ENCODE data around the gene RREB1.

RREB1 gene

GRCh38 chr6:7240351-7240750 lies 132.6 kb downstream of the RREB1 start:
- 90 to 95% methylated on average over 9 of the region's 9 CpGs for WGBS, 2 experiments
- Histone ChIP-seq H3K27me3 (ENCODE audit: control insufficient read depth, insufficient read depth, low read length, poor library complexity, severe bottlenecking) (no peaks in the 10 kb centered on the region), H3K4me1 (ENCODE audit: control insufficient read depth, insufficient read depth, low read length) (peaks cover 22% of the 10 kb centered on the region), H3K9me3 (ENCODE audit: control insufficient read depth, low read length) (no peaks in the 10 kb centered on the region), H3K36me3 (ENCODE audit: control insufficient read depth, insufficient read depth, low read length) (no peaks in the 10 kb centered on the region), H3K27ac (ENCODE audit: insufficient read depth, low read depth, low read length, poor library complexity, severe bottlenecking) (no peak overlapping the region), H3K4me3 (ENCODE audit: insufficient read depth, low read depth, low read length) (no peak overlapping the region)

- WGBS, 2 experiments, result 94% methylated on average over 10 of the region's 10 CpGs
- Histone ChIP-seq H3K27ac (ENCODE audit: insufficient read depth, low read depth, low read length, poor library complexity, severe bottlenecking) (no peak overlapping the region), H3K4me1 (ENCODE audit: control insufficient read depth, insufficient read depth, low read length) (peaks cover 22% of the 10 kb centered on the region), H3K4me3 (ENCODE audit: insufficient read depth, low read depth, low read length) (no peak overlapping the region), H3K36me3 (ENCODE audit: control insufficient read depth, insufficient read depth, low read length) (no peaks in the 10 kb centered on the region), H3K27me3 (ENCODE audit: control insufficient read depth, insufficient read depth, low read length, poor library complexity, severe bottlenecking) (no peaks in the 10 kb centered on the region), H3K9me3 (ENCODE audit: control insufficient read depth, low read length) (no peaks in the 10 kb centered on the region)
These were observed 133.4 kb downstream of the RREB1 start for GRCh38 chr6:7241160-7241559.

GRCh38 chr6:7241709-7242645 lies 134.2 kb downstream of the RREB1 start:
- 76 to 81% methylated on average over 12 to 13 of the region's 13 CpGs for WGBS, 2 experiments
- peak overlapping the region; percentile 54 for H3K27ac ChIP-seq (ENCODE audit: insufficient read depth, low read depth, low read length, poor library complexity, severe bottlenecking)
- no peak overlapping the region for H3K4me3 ChIP-seq (ENCODE audit: insufficient read depth, low read depth, low read length)

GRCh38 chr6:7242835-7243178 lies 135.0 kb downstream of the RREB1 start:
- 84 to 89% methylated on average over 4 of the region's 4 CpGs for WGBS, 2 experiments
- H3K9me3 ChIP-seq (ENCODE audit: control insufficient read depth, low read length), result no peaks in the 10 kb centered on the region
- no peaks in the 10 kb centered on the region for H3K27me3 ChIP-seq (ENCODE audit: control insufficient read depth, insufficient read depth, low read length, poor library complexity, severe bottlenecking)
- H3K4me3 ChIP-seq (ENCODE audit: insufficient read depth, low read depth, low read length), result no peak overlapping the region
- peaks cover 22% of the 10 kb centered on the region for H3K4me1 ChIP-seq (ENCODE audit: control insufficient read depth, insufficient read depth, low read length)
- no peaks in the 10 kb centered on the region for H3K36me3 ChIP-seq (ENCODE audit: control insufficient read depth, insufficient read depth, low read length)
- peak overlapping the region; percentile 62 for H3K27ac ChIP-seq (ENCODE audit: insufficient read depth, low read depth, low read length, poor library complexity, severe bottlenecking)

More at GRCh38 chr6:7241709-7242645, 134.2 kb downstream of the RREB1 start:
- no peaks in the 10 kb centered on the region for H3K9me3 ChIP-seq (ENCODE audit: control insufficient read depth, low read length)
- no peaks in the 10 kb centered on the region for H3K36me3 ChIP-seq (ENCODE audit: control insufficient read depth, insufficient read depth, low read length)
- H3K27me3 ChIP-seq (ENCODE audit: control insufficient read depth, insufficient read depth, low read length, poor library complexity, severe bottlenecking), result no peaks in the 10 kb centered on the region
- peaks cover 22% of the 10 kb centered on the region for H3K4me1 ChIP-seq (ENCODE audit: control insufficient read depth, insufficient read depth, low read length)

GRCh38 chr6:7243179-7243981 lies 135.6 kb downstream of the RREB1 start:
- Histone ChIP-seq H3K27me3 (ENCODE audit: control insufficient read depth, insufficient read depth, low read length, poor library complexity, severe bottlenecking) (no peaks in the 10 kb centered on the region), H3K4me3 (ENCODE audit: insufficient read depth, low read depth, low read length) (no peak overlapping the region), H3K27ac (ENCODE audit: insufficient read depth, low read depth, low read length, poor library complexity, severe bottlenecking) (peak overlapping the region; percentile 62), H3K9me3 (ENCODE audit: control insufficient read depth, low read length) (no peaks in the 10 kb centered on the region), H3K4me1 (ENCODE audit: control insufficient read depth, insufficient read depth, low read length) (peaks cover 22% of the 10 kb centered on the region), H3K36me3 (ENCODE audit: control insufficient read depth, insufficient read depth, low read length) (no peaks in the 10 kb centered on the region)
- WGBS, 2 experiments, result 28 to 31% methylated on average over 3 to 7 of the region's 7 CpGs

- Histone ChIP-seq H3K4me3 (ENCODE audit: insufficient read depth, low read depth, low read length) (no peak overlapping the region), H3K9me3 (ENCODE audit: control insufficient read depth, low read length) (no peaks in the 10 kb centered on the region), H3K4me1 (ENCODE audit: control insufficient read depth, insufficient read depth, low read length) (peaks cover 22% of the 10 kb centered on the region), H3K27me3 (ENCODE audit: control insufficient read depth, insufficient read depth, low read length, poor library complexity, severe bottlenecking) (no peaks in the 10 kb centered on the region), H3K27ac (ENCODE audit: insufficient read depth, low read depth, low read length, poor library complexity, severe bottlenecking) (no peak overlapping the region), H3K36me3 (ENCODE audit: control insufficient read depth, insufficient read depth, low read length) (no peaks in the 10 kb centered on the region)
- 95 to 96% methylated on average over 15 of the region's 15 CpGs for WGBS, 2 experiments
These were observed 138.1 kb downstream of the RREB1 start for GRCh38 chr6:7245668-7246393.

- Histone ChIP-seq H3K4me1 (ENCODE audit: control insufficient read depth, insufficient read depth, low read length) (peaks cover 21% of the 10 kb centered on the region), H3K27ac (ENCODE audit: insufficient read depth, low read depth, low read length, poor library complexity, severe bottlenecking) (no peak overlapping the region), H3K27me3 (ENCODE audit: control insufficient read depth, insufficient read depth, low read length, poor library complexity, severe bottlenecking) (no peaks in the 10 kb centered on the region), H3K36me3 (ENCODE audit: control insufficient read depth, insufficient read depth, low read length) (no peaks in the 10 kb centered on the region), H3K4me3 (ENCODE audit: insufficient read depth, low read depth, low read length) (no peak overlapping the region), H3K9me3 (ENCODE audit: control insufficient read depth, low read length) (no peaks in the 10 kb centered on the region)
- 95% methylated on average over 71 of the region's 71 CpGs for WGBS, 2 experiments
These were observed 138.8 kb downstream of the RREB1 start for GRCh38 chr6:7246401-7247178.

GRCh38 chr6:7247179-7247456 lies 139.4 kb downstream of the RREB1 start:
- 96% methylated on average over 15 of the region's 15 CpGs for WGBS, 2 experiments
- Histone ChIP-seq H3K27ac (ENCODE audit: insufficient read depth, low read depth, low read length, poor library complexity, severe bottlenecking) (no peak overlapping the region), H3K4me3 (ENCODE audit: insufficient read depth, low read depth, low read length) (no peak overlapping the region), H3K9me3 (ENCODE audit: control insufficient read depth, low read length) (no peaks in the 10 kb centered on the region), H3K27me3 (ENCODE audit: control insufficient read depth, insufficient read depth, low read length, poor library complexity, severe bottlenecking) (no peaks in the 10 kb centered on the region), H3K4me1 (ENCODE audit: control insufficient read depth, insufficient read depth, low read length) (peaks cover 16% of the 10 kb centered on the region), H3K36me3 (ENCODE audit: control insufficient read depth, insufficient read depth, low read length) (no peaks in the 10 kb centered on the region)

- no peak overlapping the region for H3K4me3 ChIP-seq (ENCODE audit: insufficient read depth, low read depth, low read length)
- WGBS, 2 experiments, result 94 to 96% methylated on average over 13 of the region's 13 CpGs
- H3K27ac ChIP-seq (ENCODE audit: insufficient read depth, low read depth, low read length, poor library complexity, severe bottlenecking), result no peak overlapping the region
- no peaks in the 10 kb centered on the region for H3K9me3 ChIP-seq (ENCODE audit: control insufficient read depth, low read length)
- H3K27me3 ChIP-seq (ENCODE audit: control insufficient read depth, insufficient read depth, low read length, poor library complexity, severe bottlenecking), result no peaks in the 10 kb centered on the region
- no peaks in the 10 kb centered on the region for H3K36me3 ChIP-seq (ENCODE audit: control insufficient read depth, insufficient read depth, low read length)
- peaks cover 9% of the 10 kb centered on the region for H3K4me1 ChIP-seq (ENCODE audit: control insufficient read depth, insufficient read depth, low read length)
These were observed 140.1 kb downstream of the RREB1 start for GRCh38 chr6:7247828-7248227.

Data from ectodermal cell (in vitro differentiated cells).